DND-41 (cell line): Measurements from ENCODE around the gene GYG2.

Experiments
- ATAC-seq: fragments of 200-7000 bp; cut with Tn5 transposase; 3 replicates; pipeline ENCODE4 v1.9.1; 2021; ENCODE audit warnings: low read depth; ENCODE audit not compliant: insufficient read depth
- DNase-seq: peaks from one replicate; pipeline ENCODE4 v3.0.0-alpha.2; 2020
- H2AFZ ChIP-seq: 2 replicates; pipeline ENCODE4 v1.6.0; 2012; ENCODE audit warnings: low read depth, low read length
- H3K27ac ChIP-seq: 2 replicates; pipeline ENCODE4 v1.5.1; 2012; ENCODE audit warnings: low read length, inconsistent platforms
- H3K27me3 ChIP-seq: fragments of 200-600 bp; sonication (generic); 2 replicates; pipeline ENCODE4 v1.6.0; 2012; ENCODE audit warnings: low read length, mild to moderate bottlenecking, inconsistent platforms; ENCODE audit not compliant: insufficient read depth, poor library complexity
- H3K36me3 ChIP-seq: 2 replicates; pipeline ENCODE4 v1.5.1; 2012; ENCODE audit warnings: low read length, inconsistent platforms; ENCODE audit not compliant: insufficient read depth
- H3K4me1 ChIP-seq: 2 replicates; pipeline ENCODE4 v1.5.1; 2012; ENCODE audit warnings: mild to moderate bottlenecking, low read length; ENCODE audit not compliant: insufficient read depth
- H3K4me2 ChIP-seq: 2 replicates; pipeline ENCODE4 v1.6.0; 2012; ENCODE audit warnings: mild to moderate bottlenecking, moderate library complexity, low read length, inconsistent platforms; ENCODE audit not compliant: insufficient read depth
- H3K4me3 ChIP-seq, 2 experiments: fragments of 200-600 bp in 1 of 2; shearing (Covaris generic) in 1 of 2; 2 replicates each; pipeline ENCODE4 v1.5.1; 2012 to 2016; ENCODE audit warnings: inconsistent platforms in 2 of 2, low read length in 2 of 2, mild to moderate bottlenecking in 2 of 2, low read depth in 1 of 2, moderate library complexity in 1 of 2
- H3K79me2 ChIP-seq: 2 replicates; pipeline ENCODE4 v1.6.0; 2012; ENCODE audit warnings: low read length, inconsistent platforms; ENCODE audit not compliant: insufficient read depth
- H3K9ac ChIP-seq: 2 replicates; pipeline ENCODE4 v1.6.0; 2012; ENCODE audit warnings: low read depth, mild to moderate bottlenecking, inconsistent platforms, low read length, moderate library complexity
- H3K9me3 ChIP-seq: 2 replicates; pipeline ENCODE4 v1.5.1; 2012; ENCODE audit warnings: low read length, moderate library complexity, mild to moderate bottlenecking, inconsistent platforms; ENCODE audit not compliant: insufficient read depth, severe bottlenecking
- H4K20me1 ChIP-seq: 2 replicates; pipeline ENCODE4 v1.6.0; 2012; ENCODE audit warnings: low read length; ENCODE audit not compliant: insufficient read depth
- EZH2 ChIP-seq: IDR thresholded peaks from 3 replicates; pipeline ENCODE4 v1.6.1; 2012; ENCODE audit warnings: borderline replicate concordance, low read depth, mild to moderate bottlenecking, moderate library complexity, low read length, inconsistent platforms; ENCODE audit not compliant: severe bottlenecking
- TF ChIP-seq, protein P1 (sequence below): IDR thresholded peaks from 2 replicates; pipeline ENCODE4 v1.5.1; 2012; ENCODE audit warnings: borderline replicate concordance, low read length, moderate library complexity, mild to moderate bottlenecking; ENCODE audit not compliant: poor library complexity, severe bottlenecking; ENCODE audit errors: extremely low read depth

Gene GYG2

DNA sequence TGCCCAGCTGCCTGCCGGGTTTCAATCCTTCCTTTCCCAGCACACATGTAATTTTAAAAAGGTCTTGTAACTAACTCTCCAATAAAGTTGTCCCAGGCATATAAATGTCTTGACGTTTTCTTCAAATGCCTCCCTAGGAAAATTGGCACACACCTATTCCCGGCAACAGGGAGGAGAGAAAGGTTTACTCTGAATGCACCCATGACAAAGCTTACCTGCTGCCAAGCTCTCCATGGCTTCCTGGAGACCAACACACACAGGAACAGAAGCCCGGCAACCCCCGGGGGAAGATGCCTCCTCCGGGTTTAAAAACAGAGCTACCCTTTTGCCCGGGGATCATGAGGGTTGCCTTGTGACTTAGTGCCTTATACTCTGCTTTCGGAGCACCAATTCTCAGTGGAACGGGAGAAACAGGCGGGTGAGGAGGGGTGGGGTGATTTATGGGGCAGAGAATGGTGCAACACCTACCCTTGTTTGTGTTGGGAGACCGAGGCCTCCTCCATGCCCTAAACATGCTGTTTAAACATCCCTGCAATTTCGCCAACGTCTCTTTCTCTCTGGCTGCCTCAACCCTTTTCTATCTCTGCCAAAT, 4.8 kb upstream of the GYG2 start:
- H2AFZ ChIP-seq, result no peak overlapping the region
- DNase-seq, result no peak

DNA sequence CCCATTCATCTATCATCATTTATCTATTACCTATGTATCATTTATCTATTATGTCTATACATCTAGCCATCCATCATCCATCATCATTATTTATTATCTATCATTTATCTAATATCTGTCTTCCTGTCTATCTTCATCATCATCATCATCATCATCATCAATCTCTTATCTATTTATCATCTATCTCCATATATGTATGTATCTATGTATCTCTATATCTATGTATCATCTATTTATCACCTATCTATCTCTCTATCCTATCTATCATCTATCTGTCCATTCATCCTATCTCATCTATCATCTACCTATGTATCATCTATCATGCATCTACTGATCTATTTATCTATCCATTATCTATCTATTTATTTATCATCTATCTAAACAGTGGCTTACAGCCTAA, 3.8 kb upstream of the GYG2 start:
- Histone ChIP-seq H2AFZ (no peak overlapping the region), H3K9me3 (no peaks in the 10 kb centered on the region), H3K4me2 (no peak overlapping the region), H3K4me1 (no peaks in the 10 kb centered on the region), H3K79me2 (no peaks in the 10 kb centered on the region), H3K36me3 (no peaks in the 10 kb centered on the region), H3K9ac (no peak overlapping the region), H4K20me1 (no peaks in the 10 kb centered on the region), H3K4me3 (no peak overlapping the region), H3K27ac (no peak overlapping the region), H3K27me3 (no peaks in the 10 kb centered on the region)
- TF ChIP-seq, protein P1, sequence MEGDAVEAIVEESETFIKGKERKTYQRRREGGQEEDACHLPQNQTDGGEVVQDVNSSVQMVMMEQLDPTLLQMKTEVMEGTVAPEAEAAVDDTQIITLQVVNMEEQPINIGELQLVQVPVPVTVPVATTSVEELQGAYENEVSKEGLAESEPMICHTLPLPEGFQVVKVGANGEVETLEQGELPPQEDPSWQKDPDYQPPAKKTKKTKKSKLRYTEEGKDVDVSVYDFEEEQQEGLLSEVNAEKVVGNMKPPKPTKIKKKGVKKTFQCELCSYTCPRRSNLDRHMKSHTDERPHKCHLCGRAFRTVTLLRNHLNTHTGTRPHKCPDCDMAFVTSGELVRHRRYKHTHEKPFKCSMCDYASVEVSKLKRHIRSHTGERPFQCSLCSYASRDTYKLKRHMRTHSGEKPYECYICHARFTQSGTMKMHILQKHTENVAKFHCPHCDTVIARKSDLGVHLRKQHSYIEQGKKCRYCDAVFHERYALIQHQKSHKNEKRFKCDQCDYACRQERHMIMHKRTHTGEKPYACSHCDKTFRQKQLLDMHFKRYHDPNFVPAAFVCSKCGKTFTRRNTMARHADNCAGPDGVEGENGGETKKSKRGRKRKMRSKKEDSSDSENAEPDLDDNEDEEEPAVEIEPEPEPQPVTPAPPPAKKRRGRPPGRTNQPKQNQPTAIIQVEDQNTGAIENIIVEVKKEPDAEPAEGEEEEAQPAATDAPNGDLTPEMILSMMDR, result no peak
- TF ChIP-seq EZH2, result no peak
- ATAC-seq (no peak), DNase-seq (no peak)

More for the DNA sequence above, 4.8 kb upstream of the GYG2 start:
- no peaks in the 10 kb centered on the region for H3K79me2 ChIP-seq
- H3K9ac ChIP-seq, result no peak overlapping the region
- no peak overlapping the region for H3K4me3 ChIP-seq
- no peaks in the 10 kb centered on the region for H3K4me1 ChIP-seq
- H3K9me3 ChIP-seq, result no peaks in the 10 kb centered on the region
- TF ChIP-seq EZH2, result no peak
- TF ChIP-seq, protein P1, result no peak
- ATAC-seq, result no peak
- no peaks in the 10 kb centered on the region for H3K36me3 ChIP-seq
- H3K4me2 ChIP-seq, result no peak overlapping the region
- H3K27me3 ChIP-seq, result no peaks in the 10 kb centered on the region
- H4K20me1 ChIP-seq, result no peaks in the 10 kb centered on the region
- no peak overlapping the region for H3K27ac ChIP-seq

DNA sequence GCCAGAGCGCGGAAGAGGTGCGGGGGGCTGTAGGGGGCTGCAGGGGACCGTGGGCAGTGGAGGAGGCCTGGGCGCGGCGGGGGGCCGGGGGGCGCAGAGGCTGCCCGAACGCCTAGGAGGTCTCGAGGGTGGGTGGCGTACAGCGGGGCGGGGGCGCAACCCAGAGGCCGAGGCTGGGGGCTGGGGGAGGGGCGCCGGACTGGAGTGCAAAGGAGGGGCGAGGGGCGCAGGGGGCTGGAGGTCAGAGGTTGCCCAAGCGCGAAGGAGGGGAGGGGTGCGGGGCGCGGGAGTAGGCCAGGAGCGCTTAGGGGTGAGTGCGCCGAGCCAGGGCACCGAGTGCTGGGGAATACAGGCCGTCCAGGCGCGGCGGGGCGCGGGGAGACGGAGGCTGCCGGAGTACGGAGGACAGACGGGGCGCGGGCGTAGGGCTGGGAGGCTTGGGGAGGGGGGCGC, 255 bp downstream of the GYG2 start:
- no peak for TF ChIP-seq EZH2
- TF ChIP-seq, protein P1, result no peak
- Histone ChIP-seq H3K4me1 (no peaks in the 10 kb centered on the region), H4K20me1 (no peaks in the 10 kb centered on the region), H3K79me2 (no peaks in the 10 kb centered on the region), H3K36me3 (no peaks in the 10 kb centered on the region), H3K27ac (no peak overlapping the region), H3K9ac (no peak overlapping the region), H3K4me2 (no peak overlapping the region), H2AFZ (no peak overlapping the region), H3K4me3 (no peak overlapping the region), H3K27me3 (no peaks in the 10 kb centered on the region), H3K9me3 (no peaks in the 10 kb centered on the region)
- ATAC-seq (no peak), DNase-seq (no peak)
